K562 (cell line): Measurements from ENCODE around the gene ADAMTS2. TPM values are rescaled to one million over a fixed set of nuclear protein-coding genes. Genes with fewer than 3 reads are reported as not detected.

ENCODE experiments used
- ATAC-seq: fragments of 200-7000 bp; cut with Tn5 transposase; 3 replicates; pipeline ENCODE4 v1.9.1; 2020; ENCODE audit warnings: moderate library complexity
- BruUV-seq: library from RNA; stranded (reverse); fragments of 400-500 nt; replicated peaks from 2 replicates; lab custom pipeline; 2021; lab: Mats Ljungman, UMichigan
- CTCF ChIA-PET: fragments of 300-600 bp; formaldehyde crosslinking; extraction: SDS; loops from one replicate; lab custom pipeline; 2021; ENCODE audit warnings: low intra/inter-chr PET ratio; lab: Yijun Ruan, JAX
- POLR2A ChIA-PET: fragments of 300-600, 350-650 bp; sonication (Branson Sonifier 250); formaldehyde crosslinking; extraction: SDS; loops from one replicate; lab custom pipeline; 2021; ENCODE audit warnings: antibody characterized with exemption, inconsistent platforms; lab: Yijun Ruan, JAX
- DNase-seq, 4 experiments: peaks; one replicate each; pipeline versions ENCODE4 v3.0.0 to v3.0.0-alpha.2; 2011 to 2018; ENCODE audit warnings: low spot score in 3 of 4, mixed read lengths in 3 of 4; ENCODE audit errors: extremely low read depth in 1 of 4
- FAIRE-seq: peaks from 2 replicates; lab custom pipeline; 2011; peaks lifted over from hg19 to GRCh38; lab: Jason Lieb, UNC
- H2AFZ ChIP-seq: 2 replicates; pipeline ENCODE4 v1.6.0; 2011; ENCODE audit warnings: low read depth, low read length, control low read depth, inconsistent platforms
- H3K27ac ChIP-seq: fragments of 200-600 bp; 3 replicates; pipeline ENCODE4 v1.8.0; 2011; ENCODE audit warnings: low read depth, mild to moderate bottlenecking, control low read depth, inconsistent platforms, low read length, moderate library complexity, mixed read lengths; ENCODE audit errors: extremely low read depth
- H3K27me3 ChIP-seq, 2 experiments: fragments of 300-600 bp in 1 of 2; 2 replicates in 1 of 2; 3 replicates in 1 of 2; pipeline versions ENCODE4 v1.6.0 to v1.8.0; 2011; ENCODE audit warnings: inconsistent platforms in 2 of 2, low read length in 2 of 2, mild to moderate bottlenecking in 1 of 2, mixed read lengths in 1 of 2, moderate library complexity in 1 of 2; ENCODE audit not compliant: control insufficient read depth in 2 of 2, insufficient read depth in 2 of 2
- H3K36me3 ChIP-seq: fragments of 300-600 bp; 3 replicates; pipeline ENCODE4 v1.8.0; 2011; ENCODE audit warnings: mild to moderate bottlenecking, low read length, inconsistent platforms; ENCODE audit not compliant: control insufficient read depth, insufficient read depth
- H3K4me1 ChIP-seq, 2 experiments: fragments of 200-600 bp in 1 of 2; replicated peaks in 1 of 2; 2 replicates in 1 of 2; 3 replicates in 1 of 2; pipeline versions ENCODE4 v1.5.1 to v1.8.0; 2011; ENCODE audit warnings: inconsistent platforms in 2 of 2, low read length in 2 of 2, mild to moderate bottlenecking in 1 of 2, mixed read lengths in 1 of 2, moderate library complexity in 1 of 2; ENCODE audit not compliant: control insufficient read depth in 2 of 2, insufficient read depth in 2 of 2
- H3K4me2 ChIP-seq: 2 replicates; pipeline ENCODE4 v1.6.1; 2011; ENCODE audit warnings: low read length, control low read depth, inconsistent platforms, mixed read lengths; ENCODE audit not compliant: insufficient read depth
- H3K4me3 ChIP-seq: fragments of 200-600 bp; sonication (generic), shearing (Covaris generic); 2 replicates; pipeline ENCODE4 v1.5.1; 2016; ENCODE audit warnings: control low read depth, inconsistent platforms
- H3K79me2 ChIP-seq: fragments of 200-600 bp; 3 replicates; pipeline ENCODE4 v1.8.0; 2011; ENCODE audit warnings: low read length, inconsistent platforms; ENCODE audit not compliant: control insufficient read depth, insufficient read depth
- H3K9ac ChIP-seq, 2 experiments: 2 replicates each; pipeline versions ENCODE4 v1.6.0 to v1.6.1; 2011; ENCODE audit warnings: low read depth in 2 of 2, low read length in 2 of 2, control low read depth in 1 of 2, inconsistent platforms in 1 of 2, mild to moderate bottlenecking in 1 of 2, mixed read lengths in 1 of 2; ENCODE audit not compliant: insufficient read depth in 1 of 2
- H3K9me1 ChIP-seq: one replicate; pipeline ENCODE4 v1.6.0; 2011; ENCODE audit warnings: inconsistent platforms, mild to moderate bottlenecking, low read length, moderate library complexity; ENCODE audit not compliant: control insufficient read depth, insufficient read depth
- H3K9me3 ChIP-seq: replicated peaks from 2 replicates; pipeline ENCODE4 v1.5.1; 2011; ENCODE audit warnings: low read depth, low read length, inconsistent platforms; ENCODE audit not compliant: control insufficient read depth, insufficient read depth
- H4K20me1 ChIP-seq: replicated peaks from 2 replicates; pipeline ENCODE4 v1.6.1; 2011; ENCODE audit warnings: low read length, inconsistent platforms, mixed read lengths; ENCODE audit not compliant: control insufficient read depth, insufficient read depth
- ARHGAP35 ChIP-seq: fragments of 450-650 bp; IDR thresholded peaks from 2 replicates; pipeline ENCODE4 v1.6.1; 2018; ENCODE audit not compliant: partially characterized antibody
- FOXP1 ChIP-seq: sonication (generic); formaldehyde crosslinking; IDR thresholded peaks from 2 replicates; pipeline ENCODE4 v1.8.0; 2022; ENCODE audit warnings: mild to moderate bottlenecking, missing genetic modification reagents
- GTF2E2 ChIP-seq: fragments of 200-800 bp; sonication (Bioruptor generic); IDR thresholded peaks from 2 replicates; pipeline ENCODE4 v1.6.1; 2016; ENCODE audit warnings: missing genetic modification characterization, missing compliant biosample characterization
- MECOM ChIP-seq: fragments of 250-450 bp; sonication (Bioruptor Pico); IDR thresholded peaks from 2 replicates; pipeline ENCODE4 v1.8.0; 2022; ENCODE audit warnings: inconsistent platforms
- MYC ChIP-seq, 2 experiments: fragments of 250-450 bp in 1 of 2; sonication (Bioruptor Pico) in 1 of 2; IDR thresholded peaks; 2 replicates each; pipeline versions ENCODE4 v1.5.1 to v1.6.1; 2012 to 2021; ENCODE audit warnings: low read depth in 2 of 2, borderline replicate concordance in 1 of 2, improper control_type of control experiment in 1 of 2, low read length in 1 of 2, mild to moderate bottlenecking in 1 of 2, moderate library complexity in 1 of 2
- POU5F1 ChIP-seq: fragments of 150-350 bp; IDR thresholded peaks from 2 replicates; pipeline ENCODE4 v1.6.1; 2014; ENCODE audit warnings: borderline replicate concordance, low read length, low read depth, mild to moderate bottlenecking; ENCODE audit not compliant: partially characterized antibody
- STAG1 ChIP-seq: sonication (generic); formaldehyde crosslinking; IDR thresholded peaks from 2 replicates; pipeline ENCODE4 v1.5.0; 2020; ENCODE audit warnings: missing genetic modification reagents, borderline replicate concordance
- TAF9B ChIP-seq: fragments of 450-650 bp; IDR thresholded peaks from 2 replicates; pipeline ENCODE4 v1.6.1; 2018; ENCODE audit warnings: mild to moderate bottlenecking; ENCODE audit not compliant: partially characterized antibody
- ZNF134 ChIP-seq: fragments of 250-450 bp; sonication (Bioruptor Pico); conservative IDR thresholded peaks from 2 replicates; pipeline ENCODE4 v1.4.0; 2020
- WGBS: fragments of 100-300 bp; shearing (Covaris generic); methylation state at CpG from one replicate; pipeline ENCODE4 v1.1.6; 2016; ENCODE audit warnings: low coverage, mixed read lengths; ENCODE audit not compliant: insufficient coverage; ENCODE audit errors: missing lambda C conversion rate; 5-methylcytosine and 5-hydroxymethylcytosine counted together
- in situ Hi-C: fragments of 300-500 bp; cut with MboI; formaldehyde crosslinking; loops from 4 replicates; pipeline ENCODE4 v1.15.0; 2018; ENCODE audit warnings: inconsistent platforms, mixed read lengths
- intact Hi-C: fragments of 100-400 bp; cut with micrococcal nuclease; formaldehyde crosslinking; loops from 2 replicates; pipeline ENCODE4 v1.14.2; 2022
- polyA plus RNA-seq, 8 experiments: library from polyadenylated mRNA; depleted of rRNA in 4 of 8; stranded (reverse) in 5 of 8; unstranded in 3 of 8; fragments of >200 nt; fragmentation: Nextera tagmentation in 2 of 8; fragmentation: Illumina TruSeq in 1 of 8; extraction: Ambion mirVana in 2 of 8; extraction: Trizol in 1 of 8; gene quantifications; 2 replicates each; pipeline versions ENCODE4 v1.2.1 to v1.2.3, GENCODE V29; 2011 to 2014; ENCODE audit warnings: inconsistent platforms in 1 of 8, missing spikeins in 1 of 8
- total RNA-seq, 7 experiments: library from RNA; depleted of rRNA in 6 of 7; stranded (reverse); fragments of >200 nt in 6 of 7; fragmentation: Illumina TruSeq in 2 of 7; extraction: Trizol in 2 of 7; gene quantifications; 2 replicates each; pipeline versions ENCODE4 v1.2.1 to v1.2.3, GENCODE V29; 2011 to 2021; ENCODE audit warnings: low replicate concordance in 1 of 7

ADAMTS2 gene
- total and polyA plus RNA-seq, 9 of the 15 experiments (the other 6 are each of a cell fraction or from before 2014, with no cell fraction given) = not detected

GRCh38 chr5:179180061-179180610 is 165.1 kb downstream of the ADAMTS2 start:
- intact Hi-C loops (no loop called here), in situ Hi-C loops (no loop called here)
- H3K9me1 ChIP-seq = no peaks in the 10 kb centered on the region
- no peaks in the 10 kb centered on the region for H3K79me2 ChIP-seq
- H3K36me3 ChIP-seq = no peaks in the 10 kb centered on the region
- no peak for TF ChIP-seq ZNF134 (CRISPR knock-in tag)
- TF ChIP-seq ARHGAP35 = no peak
- TF ChIP-seq MECOM (CRISPR knock-in tag) = no peak
- no peak for TF ChIP-seq POU5F1
- no peak for TF ChIP-seq FOXP1 (CRISPR knock-in tag)
- TF ChIP-seq MYC (IDR thresholded peaks at IDR 0.05; ENCODE audit: low read depth, low read length) = no peak
- no peak for TF ChIP-seq MYC (CRISPR knock-in tag; IDR thresholded peaks at IDR 0.05; ENCODE audit: borderline replicate concordance, low read depth)
- no peak for TF ChIP-seq GTF2E2 (tag)
- no peak for TF ChIP-seq STAG1
- TF ChIP-seq TAF9B = no peak
- no peak overlapping the region for H2AFZ ChIP-seq
- DNase-seq (no peak), ATAC-seq (no peak), FAIRE-seq (no peak)
- H3K4me1 ChIP-seq = no peaks in the 10 kb centered on the region
- H4K20me1 ChIP-seq = no peaks in the 10 kb centered on the region; the same call in 1 of the 2 replicates
- H3K4me3 ChIP-seq = no peak overlapping the region
- ChIA-PET POLR2A (no interaction called here), CTCF (no interaction called here)
- H3K4me2 ChIP-seq = no peak overlapping the region
- H3K9ac ChIP-seq = no peak overlapping the region
- H3K27me3 ChIP-seq = peaks cover 9 to 52% of the 10 kb centered on the region in 2 experiments
- 1% methylated on average over 16 of the region's 16 CpGs for WGBS
- no TSS peak for BruUV-seq
- H3K9me3 ChIP-seq = no peaks in the 10 kb centered on the region
- H3K27ac ChIP-seq = no peak overlapping the region
